Activated CD4-positive, alpha-beta T cell treated with anti-CD3 and anti-CD28 coated beads, Interleukin-10, Interleukin-2, amounts not matched to agents 100 ng/mL and 50 ng/mL, durations not matched to agents 16 hours and 8 hours (primary cell): ENCODE measurements around the gene SLC25A48.

ENCODE experiments used
- DNase-seq: peaks from one replicate; pipeline ENCODE4 v3.0.0-alpha.2; 2020

Gene SLC25A48

GRCh38 chr5:135886136-135886535 is 51.7 kb downstream of the SLC25A48 start:
- DNase-seq = no peak

DNA sequence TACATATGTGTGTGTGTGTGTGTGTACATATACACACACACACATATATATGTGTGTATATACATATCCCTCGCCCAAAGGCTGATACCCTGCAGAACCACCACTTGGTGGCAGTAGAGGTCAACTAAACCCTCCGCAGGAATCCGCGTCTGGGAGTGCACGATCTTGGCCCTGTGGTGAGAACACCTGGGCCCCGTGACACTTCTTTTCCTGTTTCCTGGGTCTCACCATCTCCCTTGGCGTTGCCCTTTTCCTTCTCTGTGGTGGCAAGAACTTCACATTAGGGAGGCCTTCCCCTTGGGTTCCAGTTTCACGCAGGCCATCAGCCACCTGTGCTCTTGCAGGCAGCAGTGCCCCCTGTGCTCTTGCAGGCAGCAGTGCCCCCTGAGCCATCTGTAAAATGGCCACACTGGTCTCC is 53.0 kb downstream of the SLC25A48 start:
- DNase-seq = peak; percentile 81

DNA sequence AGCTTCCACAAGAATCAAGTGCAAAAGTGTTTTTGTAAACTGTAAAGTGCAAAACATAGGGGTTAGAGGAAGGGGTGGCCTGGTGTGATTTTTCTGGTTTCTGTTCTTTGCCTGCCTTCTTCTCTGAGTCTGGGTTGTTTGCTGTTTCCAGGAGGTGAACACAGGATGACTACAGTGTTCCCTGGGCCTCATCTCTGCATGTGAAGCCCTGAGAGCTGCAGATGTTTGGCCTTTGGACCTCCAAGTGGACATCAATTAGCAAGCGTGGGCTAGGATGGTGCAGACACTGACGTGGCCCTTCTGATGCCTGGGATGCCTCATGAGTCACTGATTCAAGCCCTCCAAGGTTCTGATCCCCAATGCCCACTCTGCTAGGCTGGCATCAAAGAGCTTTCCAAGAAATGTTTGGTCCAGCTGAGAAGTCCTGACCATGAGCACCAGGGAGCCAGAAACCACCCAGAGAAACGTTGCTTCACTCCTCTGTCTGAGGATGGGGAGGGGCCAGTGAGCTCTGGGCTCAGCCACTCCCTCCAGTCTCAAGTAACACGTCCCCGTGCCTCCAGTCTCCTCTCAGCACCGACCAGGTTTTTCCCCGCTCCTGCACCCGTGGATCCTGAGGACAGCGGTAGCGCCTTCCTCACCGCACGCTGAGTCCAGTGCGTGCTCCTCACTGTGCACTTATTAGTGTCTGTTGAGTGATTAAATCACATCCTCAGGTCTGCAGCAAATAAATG is 53.6 kb downstream of the SLC25A48 start:
- DNase-seq = no peak

- DNase-seq = no peak
Measured at GRCh38 chr5:135890296-135890695, 55.8 kb downstream of the SLC25A48 start.

GRCh38 chr5:135890867-135891266 is 56.4 kb downstream of the SLC25A48 start:
- peak; percentile 91 for DNase-seq

DNA sequence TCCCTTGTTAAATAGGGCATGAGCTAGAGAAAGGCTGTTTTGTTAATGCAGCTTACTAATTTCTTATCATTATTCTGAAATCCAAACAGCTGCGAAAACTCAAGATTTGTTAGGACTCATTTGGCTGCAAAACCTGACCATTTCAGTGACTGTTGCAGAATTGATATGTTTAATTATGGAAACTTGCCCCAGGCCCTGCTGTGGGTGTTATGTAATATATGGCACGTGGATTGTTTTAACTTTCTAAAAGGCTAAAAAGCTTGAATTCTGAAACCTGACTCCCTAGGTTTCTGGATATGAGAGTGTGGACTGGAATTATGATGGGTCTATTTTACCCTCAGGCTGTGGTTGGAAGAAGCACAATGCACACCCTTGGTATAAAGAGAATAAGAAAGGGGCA is 56.8 kb downstream of the SLC25A48 start:
- no peak for DNase-seq

DNA sequence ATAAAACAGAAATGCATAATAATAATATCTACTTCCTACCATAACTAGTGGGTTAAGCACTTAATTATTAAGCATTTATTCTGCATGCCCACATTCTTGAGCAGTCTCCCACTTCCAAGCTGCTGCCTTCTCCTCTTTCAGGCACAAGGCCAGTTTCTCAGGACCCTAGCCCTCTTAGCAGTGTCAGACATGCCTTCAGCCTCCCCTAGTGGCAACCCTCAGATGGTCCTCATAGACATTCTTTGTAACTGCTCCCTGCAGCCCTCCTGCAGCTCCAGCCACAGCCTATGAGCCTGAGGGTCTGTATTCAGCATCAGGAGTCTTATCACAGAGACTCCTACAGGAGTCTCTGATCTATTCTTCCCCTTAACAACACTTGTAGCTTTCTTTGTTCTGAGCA is 57.3 kb downstream of the SLC25A48 start:
- DNase-seq = no peak

GRCh38 chr5:135894276-135894675 is 59.8 kb downstream of the SLC25A48 start:
- DNase-seq = no peak

GRCh38 chr5:135894789-135895188 is 60.3 kb downstream of the SLC25A48 start:
- no peak for DNase-seq

GRCh38 chr5:135895474-135896006 is 61.1 kb downstream of the SLC25A48 start, which contains the start of gene IL9:
TSS of gene IL9 (minus strand) at chr5:135895841. CDS start at chr5:135895816, 25 bp downstream.
- peak; percentile 18 for DNase-seq

- DNase-seq = no peak
Measured at GRCh38 chr5:135898651-135899050, 64.2 kb downstream of the SLC25A48 start.

DNA sequence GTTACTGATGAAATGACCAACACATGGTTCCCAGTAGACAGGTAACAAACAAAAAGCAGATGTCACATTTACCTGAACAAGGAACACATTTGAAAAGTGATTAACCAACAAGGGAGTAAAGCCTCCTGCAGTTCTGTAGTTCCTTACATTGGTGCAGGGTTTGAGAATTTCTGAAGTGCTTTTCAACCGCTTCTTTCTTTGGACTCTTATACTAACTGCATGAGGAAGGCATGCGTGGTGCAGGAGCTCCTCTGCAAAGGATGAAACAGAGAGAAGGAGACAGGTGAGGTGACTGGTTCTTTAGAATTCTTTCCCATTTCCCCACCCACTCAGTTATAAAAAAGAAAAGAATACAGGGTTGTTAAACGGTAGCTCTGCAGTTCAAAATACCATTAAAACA is 65.8 kb downstream of the SLC25A48 start:
- DNase-seq = no peak

DNA sequence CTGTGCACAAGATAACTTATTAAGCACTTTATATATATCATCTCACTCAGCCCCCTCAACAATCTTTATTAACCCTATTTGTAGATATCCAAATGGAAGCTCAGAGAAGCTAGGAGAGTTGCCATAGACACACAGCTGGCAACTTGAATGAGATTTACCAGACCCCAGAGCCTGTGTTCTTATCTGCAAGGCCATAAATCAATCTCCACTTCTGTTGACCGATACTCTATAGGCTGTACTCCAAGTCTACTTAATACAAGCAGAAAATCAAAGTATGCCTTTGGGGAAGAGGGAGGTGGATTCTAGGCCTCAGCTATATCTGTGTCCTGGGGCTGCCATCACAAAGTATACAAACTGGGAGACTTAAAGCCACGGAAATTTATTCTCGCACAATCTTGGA is 67.2 kb downstream of the SLC25A48 start:
- no peak for DNase-seq

GRCh38 chr5:135905144-135905543 is 70.7 kb downstream of the SLC25A48 start:
- DNase-seq = no peak

- peak; percentile 58 for DNase-seq
Measured at GRCh38 chr5:135913713-135914626, 79.5 kb downstream of the SLC25A48 start.

DNA sequence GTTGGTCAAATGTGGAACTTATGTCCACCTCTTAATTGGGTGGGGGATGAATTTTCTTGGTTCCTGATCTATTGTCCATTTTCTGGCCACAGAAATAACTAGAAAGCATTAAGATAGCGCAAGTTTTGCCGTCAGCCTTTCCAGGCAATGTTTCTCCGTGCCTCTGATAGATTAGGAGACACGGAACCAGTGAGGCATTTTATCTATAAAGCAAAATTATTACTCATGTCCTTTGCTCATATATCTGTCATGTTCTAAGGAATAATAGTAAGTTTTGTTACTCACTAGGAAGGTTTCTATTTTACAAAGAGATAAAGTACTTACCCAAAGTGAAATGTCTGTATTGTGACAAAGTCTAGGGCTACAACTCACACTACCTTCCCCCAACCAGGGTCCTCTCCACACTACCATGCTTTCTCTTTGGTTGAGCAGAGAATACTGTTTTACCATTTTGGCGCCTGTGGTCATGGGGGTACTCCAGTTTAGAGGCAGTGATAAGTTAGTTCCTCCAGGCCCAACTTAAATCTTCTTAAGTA is 81.1 kb downstream of the SLC25A48 start:
- DNase-seq = no peak

DNA sequence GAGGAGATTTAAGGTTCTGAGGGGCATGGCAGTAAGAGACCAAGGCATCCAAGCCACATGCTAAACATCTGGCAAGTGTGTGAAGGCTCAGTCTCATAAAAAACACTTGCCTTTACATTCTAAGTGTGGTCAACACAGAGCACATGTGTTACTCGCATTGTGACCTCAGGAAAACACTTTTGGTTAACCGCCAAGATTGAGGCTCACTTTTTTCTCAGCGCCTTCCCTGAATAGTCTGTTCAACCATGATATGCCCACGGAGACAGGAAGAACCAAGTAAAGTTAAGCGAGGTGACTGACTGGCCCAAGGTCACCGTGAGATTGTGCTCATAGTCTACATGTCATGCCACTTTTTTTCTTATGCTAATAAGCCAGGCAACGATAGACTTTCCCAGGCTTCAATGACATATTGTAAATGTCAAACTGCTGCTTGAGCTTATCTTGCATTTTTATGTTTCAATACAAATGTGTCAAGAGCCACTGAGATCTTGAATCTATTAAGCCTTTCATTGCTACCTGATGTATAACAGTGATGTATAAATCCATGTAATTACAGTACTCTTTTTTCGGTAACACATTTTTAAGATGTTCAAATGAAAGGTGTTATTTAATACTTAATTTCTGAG is 82.3 kb downstream of the SLC25A48 start:
- DNase-seq = peak; percentile 56

- DNase-seq = no peak
Measured at GRCh38 chr5:135920199-135920598, 85.7 kb downstream of the SLC25A48 start.

DNA sequence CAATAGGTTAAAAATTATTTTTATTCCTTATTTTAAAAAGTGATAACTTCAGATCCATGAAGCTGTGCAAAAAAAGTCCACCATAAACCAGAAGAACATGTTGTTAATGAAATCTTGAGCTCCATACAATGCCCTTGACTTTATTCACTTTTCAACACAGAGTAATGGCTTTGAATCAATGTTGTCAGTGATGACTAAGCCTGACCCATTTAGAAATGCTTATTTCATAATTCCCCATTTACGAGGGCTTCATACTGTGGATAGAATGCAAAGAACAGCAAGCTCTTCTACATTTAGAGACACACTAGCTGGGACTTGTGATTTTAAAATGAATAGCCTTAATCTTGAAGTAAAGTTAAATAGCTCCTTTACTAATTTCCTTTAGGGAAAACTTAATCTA is 86.9 kb downstream of the SLC25A48 start:
- no peak for DNase-seq

DNA sequence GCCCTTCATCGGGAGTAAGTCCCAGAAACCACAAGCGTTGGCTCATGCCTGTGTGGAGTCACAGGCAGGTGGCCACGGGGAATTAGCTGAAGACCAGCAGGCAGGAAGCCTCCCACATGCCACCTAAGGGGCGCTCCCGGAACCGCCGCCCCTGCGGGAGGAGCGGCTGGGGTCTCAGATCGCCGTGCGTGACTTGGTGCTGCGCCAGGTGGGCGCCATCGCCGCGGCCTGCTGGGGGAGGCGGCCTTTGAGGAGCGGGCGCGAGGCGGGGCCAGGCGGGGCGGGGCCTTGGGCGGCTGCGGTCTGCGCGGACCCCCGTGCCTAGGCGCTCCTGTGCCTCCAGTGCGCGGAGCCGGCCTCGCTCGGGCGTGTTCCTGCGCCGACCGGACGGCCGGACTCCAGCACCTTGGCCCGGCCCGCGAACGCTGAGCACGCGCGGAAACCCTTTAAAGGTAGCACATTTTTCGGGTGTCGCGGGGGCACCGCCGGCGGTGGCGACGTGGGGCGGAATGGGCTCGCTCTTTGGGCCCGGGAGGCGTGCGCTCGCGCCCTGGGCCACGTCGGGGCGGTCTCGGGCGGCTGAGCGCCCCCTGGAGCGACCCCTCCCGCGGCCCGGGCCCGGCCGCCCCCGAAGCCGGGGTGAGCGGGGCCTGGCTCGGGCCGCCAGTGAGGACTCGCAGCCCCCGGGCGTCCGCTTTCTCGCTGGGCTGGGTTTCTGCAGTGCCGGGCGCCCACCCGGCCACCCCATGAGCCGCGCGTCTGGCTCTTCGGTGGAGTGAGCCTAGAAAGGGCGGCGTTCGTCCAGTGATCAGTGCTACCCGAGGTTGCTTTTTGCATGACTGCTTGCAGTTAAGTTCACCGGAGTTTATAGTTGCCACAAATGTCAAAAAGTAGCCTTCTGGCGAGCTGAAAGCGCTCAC is 95.8 kb downstream of the SLC25A48 start:
- no peak for DNase-seq

- DNase-seq = no peak
Measured at GRCh38 chr5:135930949-135931295, 96.5 kb downstream of the SLC25A48 start.

DNA sequence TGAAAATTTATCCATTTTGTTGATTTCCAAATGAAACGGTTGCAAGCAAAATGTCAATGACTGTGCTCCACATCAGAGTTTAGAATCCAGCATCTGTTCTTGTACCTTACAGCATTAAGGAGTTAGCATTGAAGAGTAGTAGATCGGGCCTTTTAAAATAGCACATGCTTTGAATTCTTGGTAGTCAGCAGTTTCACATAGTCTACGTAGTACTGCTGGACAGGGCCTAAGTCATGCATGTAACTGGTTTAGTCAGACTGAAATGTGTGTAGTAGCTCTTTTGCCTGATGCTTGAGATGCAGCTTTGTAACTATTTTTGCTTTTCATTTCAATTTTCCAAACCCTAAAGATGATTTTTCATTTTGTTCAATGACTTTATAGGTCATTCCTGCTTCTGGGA is 100.5 kb downstream of the SLC25A48 start:
- DNase-seq = no peak
